Measurements from ENCODE around the gene TK1. TPM values are rescaled to one million over a fixed set of nuclear protein-coding genes. Genes with fewer than 3 reads are reported as not detected.

TK1 gene
- polyA plus RNA-seq, 4 donors = 25.6 to 34.2 (median 27.7) TPM

- no peak for DNase-seq (ENCODE audit: low read depth in 4 of 4, low spot score in 3 of 4)
Measured at GRCh38 chr17:78125138-78125913, 61.5 kb downstream of the TK1 start.

GRCh38 chr17:78124836-78125137, 62.1 kb downstream of the TK1 start:
- DNase-seq (ENCODE audit: low read depth in 4 of 4, low spot score in 3 of 4) = no peak

Other genes with a start within 250 kb of the TK1 start
- gene TNRC6C, start 228.3 kb downstream of the TK1 start, polyA plus RNA-seq (ENCODE audit: insufficient read length in 4 of 4) = 10 to 100 TPM; 12.7 to 16.2 (median 13.7) TPM
- 10 to 100 TPM; 19.0 to 39.8 (median 27.3) TPM for gene TMC6, start 58.3 kb downstream of the TK1 start, polyA plus RNA-seq (ENCODE audit: insufficient read length in 4 of 4)
- 1 to 10 TPM; 1.4 to 2.6 (median 2.1) TPM for gene TMC8, start 56.3 kb downstream of the TK1 start, polyA plus RNA-seq (ENCODE audit: insufficient read length in 4 of 4)
- under 1 TPM; 0.31 to 0.58 (median 0.51) TPM for gene C17orf99, start 40.7 kb downstream of the TK1 start, polyA plus RNA-seq (ENCODE audit: insufficient read length in 4 of 4)
- gene SYNGR2, start 18.5 kb downstream of the TK1 start, polyA plus RNA-seq (ENCODE audit: insufficient read length in 4 of 4) = 10 to 100 TPM; 64.9 to 83.8 (median 68.2) TPM
- gene AFMID, start 310 bp upstream of the TK1 start, polyA plus RNA-seq (ENCODE audit: insufficient read length in 4 of 4) = 10 to 100 TPM; 53.9 to 66.7 (median 62.2) TPM
- 10 to 100 TPM; 24.6 to 32.4 (median 28.8) TPM for gene BIRC5, start 27.2 kb upstream of the TK1 start, polyA plus RNA-seq (ENCODE audit: insufficient read length in 4 of 4)
- gene TMEM235, start 44.6 kb upstream of the TK1 start, polyA plus RNA-seq (ENCODE audit: insufficient read length in 4 of 4) = under 1 TPM in 2 of 4 donors, not detected in 2; 0.05 to 0.12 TPM
- gene SOCS3, start 173.0 kb upstream of the TK1 start, polyA plus RNA-seq (ENCODE audit: insufficient read length in 4 of 4) = 10 to 100 TPM in 3 of 4 donors, 1 to 10 TPM in 1; 9.7 to 26.8 (median 12.1) TPM
- gene PGS1, start 191.6 kb upstream of the TK1 start, polyA plus RNA-seq (ENCODE audit: insufficient read length in 4 of 4) = 10 to 100 TPM; 40.3 to 48.4 (median 45.9) TPM